SU-DHL-6 (cell line): Measurements from ENCODE around the gene ODAD2.
"Not testable (repeated sequence)": the region's sequence is repeated elsewhere in the genome, so short reads cannot be mapped to it uniquely, and the experiment has no call there.

Source experiments
- EZH2phosphoT487 ChIP-seq: fragments of 200-600 bp; sonication (generic), shearing (Covaris generic); conservative IDR thresholded peaks from 2 replicates; pipeline ENCODE4 v1.6.1; 2018; ENCODE audit warnings: mild to moderate bottlenecking, antibody characterized with exemption, low read length, moderate library complexity, mixed read lengths
- TF ChIP-seq, protein P1 (sequence below): fragments of 200-600 bp; sonication (generic); IDR thresholded peaks from one replicate; pipeline ENCODE4 v1.5.1; 2017; ENCODE audit warnings: antibody characterized with exemption, mild to moderate bottlenecking, low read length, moderate library complexity; ENCODE audit not compliant: insufficient read depth, poor library complexity, severe bottlenecking

DNA sequence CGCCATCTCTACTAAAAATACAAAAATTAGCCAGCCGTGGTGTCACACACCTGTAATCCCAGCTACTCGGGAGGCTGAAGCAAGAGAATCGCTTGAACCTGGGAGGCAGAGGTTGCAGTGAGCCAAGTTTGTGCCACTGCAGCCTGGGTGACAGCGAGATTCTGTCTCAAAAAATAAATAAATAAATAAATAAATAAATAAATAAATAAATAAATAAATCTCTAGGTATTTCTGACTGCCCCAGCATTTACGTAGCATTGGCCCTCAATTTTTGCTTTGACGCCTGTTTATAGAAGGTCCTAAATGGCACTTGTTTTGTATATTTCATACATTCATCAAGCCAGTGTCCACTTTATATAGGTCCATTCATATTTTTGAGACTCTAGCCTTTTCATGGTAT, 28.9 kb downstream of the ODAD2 start:
- TF ChIP-seq, protein P1, sequence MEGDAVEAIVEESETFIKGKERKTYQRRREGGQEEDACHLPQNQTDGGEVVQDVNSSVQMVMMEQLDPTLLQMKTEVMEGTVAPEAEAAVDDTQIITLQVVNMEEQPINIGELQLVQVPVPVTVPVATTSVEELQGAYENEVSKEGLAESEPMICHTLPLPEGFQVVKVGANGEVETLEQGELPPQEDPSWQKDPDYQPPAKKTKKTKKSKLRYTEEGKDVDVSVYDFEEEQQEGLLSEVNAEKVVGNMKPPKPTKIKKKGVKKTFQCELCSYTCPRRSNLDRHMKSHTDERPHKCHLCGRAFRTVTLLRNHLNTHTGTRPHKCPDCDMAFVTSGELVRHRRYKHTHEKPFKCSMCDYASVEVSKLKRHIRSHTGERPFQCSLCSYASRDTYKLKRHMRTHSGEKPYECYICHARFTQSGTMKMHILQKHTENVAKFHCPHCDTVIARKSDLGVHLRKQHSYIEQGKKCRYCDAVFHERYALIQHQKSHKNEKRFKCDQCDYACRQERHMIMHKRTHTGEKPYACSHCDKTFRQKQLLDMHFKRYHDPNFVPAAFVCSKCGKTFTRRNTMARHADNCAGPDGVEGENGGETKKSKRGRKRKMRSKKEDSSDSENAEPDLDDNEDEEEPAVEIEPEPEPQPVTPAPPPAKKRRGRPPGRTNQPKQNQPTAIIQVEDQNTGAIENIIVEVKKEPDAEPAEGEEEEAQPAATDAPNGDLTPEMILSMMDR: not testable (repeated sequence)
- TF ChIP-seq EZH2phosphoT487: not testable (repeated sequence)
